Epithelial cell of esophagus (primary cell): ENCODE data around the gene JMJD1C.
"Not testable (repeated sequence)": the region's sequence is repeated elsewhere in the genome, so short reads cannot be mapped to it uniquely, and the experiment has no call there.

Experiments used
- DNase-seq: peaks from one replicate; pipeline ENCODE4 v3.0.0; 2010; ENCODE audit warnings: low read depth
- H3K4me3 ChIP-seq: 2 replicates; pipeline ENCODE4 v1.5.1; 2011; ENCODE audit warnings: mild to moderate bottlenecking, low read length, control low read depth
- CTCF ChIP-seq: IDR thresholded peaks from 2 replicates; pipeline ENCODE4 v1.5.1; 2011; ENCODE audit warnings: low read depth, mild to moderate bottlenecking, low read length, control low read depth, inconsistent platforms; ENCODE audit not compliant: insufficient read depth; ENCODE audit errors: missing control alignments

Gene JMJD1C

GRCh38 chr10:63247771-63248170 lies 218.0 kb downstream of the JMJD1C start:
- H3K4me3 ChIP-seq, result no peak overlapping the region
- no peak for TF ChIP-seq CTCF
- DNase-seq, result peak; percentile 31

- DNase-seq, result no peak
- no peak for TF ChIP-seq CTCF
- no peak overlapping the region for H3K4me3 ChIP-seq
Measured at GRCh38 chr10:63246356-63246755, 219.4 kb downstream of the JMJD1C start.

- DNase-seq, result no peak
- no peak overlapping the region for H3K4me3 ChIP-seq
- TF ChIP-seq CTCF, result no peak
Measured at GRCh38 chr10:63241841-63242281, 223.9 kb downstream of the JMJD1C start.

GRCh38 chr10:63240807-63241206 lies 225.0 kb downstream of the JMJD1C start:
- no peak for TF ChIP-seq CTCF
- DNase-seq, result no peak
- H3K4me3 ChIP-seq, result no peak overlapping the region

- no peak for DNase-seq
- H3K4me3 ChIP-seq, result no peak overlapping the region
- no peak for TF ChIP-seq CTCF
Measured at GRCh38 chr10:63238501-63238900, 227.3 kb downstream of the JMJD1C start.

GRCh38 chr10:63237396-63237795 lies 228.4 kb downstream of the JMJD1C start:
- peak; percentile 66 for DNase-seq
- H3K4me3 ChIP-seq, result no peak overlapping the region
- no peak for TF ChIP-seq CTCF

- DNase-seq, result peak; percentile 89
- TF ChIP-seq CTCF, result no peak
- no peak overlapping the region for H3K4me3 ChIP-seq
Measured at GRCh38 chr10:63236113-63236935, 229.5 kb downstream of the JMJD1C start.

- DNase-seq, H3K4me3 ChIP-seq: not testable (repeated sequence)
Measured at GRCh38 chr10:63235136-63235535, 230.6 kb downstream of the JMJD1C start.
